WTC11 (cell line): Measurements from ENCODE around the gene GALNT18. TPM values are rescaled to one million over a fixed set of nuclear protein-coding genes. Genes with fewer than 3 reads are reported as not detected.

Experiments
- ATAC-seq: fragments of 200-7000 bp; cut with Tn5 transposase; 2 replicates; pipeline ENCODE4 v1.10.0; 2021; ENCODE audit warnings: mild to moderate bottlenecking, moderate library complexity
- CTCF ChIA-PET: fragments of 300-600 bp; sonication (Branson Sonifier 250); formaldehyde crosslinking; loops from one replicate; lab custom pipeline; 2021; ENCODE audit warnings: antibody characterized with exemption; lab: Charles Lee
- POLR2A ChIA-PET: fragments of 350-600 bp; sonication (Branson Sonifier 250); formaldehyde crosslinking; loops from one replicate; lab custom pipeline; 2021; ENCODE audit warnings: antibody characterized with exemption; lab: Charles Lee
- DNase-seq: peaks from one replicate; pipeline ENCODE4 v3.0.0; 2021; ENCODE audit warnings: low spot score
- H3K27ac Mint-ChIP-seq: 2 replicates; pipeline ENCODE4 v1.8.0; 2021; ENCODE audit warnings: mixed read lengths
- H3K27me3 Mint-ChIP-seq: 2 replicates; pipeline ENCODE4 v1.8.0; 2021; ENCODE audit warnings: low read depth, mild to moderate bottlenecking, moderate library complexity, mixed read lengths
- H3K36me3 Mint-ChIP-seq: 2 replicates; pipeline ENCODE4 v1.8.0; 2021; ENCODE audit warnings: mixed read lengths
- H3K4me1 Mint-ChIP-seq: 2 replicates; pipeline ENCODE4 v1.8.0; 2022; ENCODE audit warnings: mixed read lengths
- H3K4me3 Mint-ChIP-seq: 2 replicates; pipeline ENCODE4 v1.8.0; 2021; ENCODE audit warnings: mild to moderate bottlenecking, moderate library complexity, mixed read lengths
- H3K9me3 Mint-ChIP-seq: 2 replicates; pipeline ENCODE4 v1.8.0; 2021; ENCODE audit warnings: mixed read lengths
- AFF4 ChIP-seq: sonication (generic); formaldehyde crosslinking; IDR thresholded peaks from 2 replicates; pipeline ENCODE4 v1.8.1; 2023; ENCODE audit warnings: mild to moderate bottlenecking, missing genetic modification reagents, borderline replicate concordance
- ATF1 ChIP-seq: sonication (generic); formaldehyde crosslinking; IDR thresholded peaks from 2 replicates; pipeline ENCODE4 v1.8.1; 2023; ENCODE audit warnings: mild to moderate bottlenecking, moderate library complexity, missing genetic modification reagents
- ATF6 ChIP-seq: sonication (generic); formaldehyde crosslinking; IDR thresholded peaks from 2 replicates; pipeline ENCODE4 v1.8.1; 2023; ENCODE audit warnings: mild to moderate bottlenecking, missing genetic modification reagents
- CDX4 ChIP-seq: fragments of 250-450 bp; sonication (Bioruptor Pico); IDR thresholded peaks from 2 replicates; pipeline ENCODE4 v1.9.0; 2021; ENCODE audit warnings: moderate library complexity, mild to moderate bottlenecking, inconsistent platforms, borderline replicate concordance
- CREB1 ChIP-seq: sonication (generic); formaldehyde crosslinking; IDR thresholded peaks from 2 replicates; pipeline ENCODE4 v1.8.0; 2023; ENCODE audit warnings: mild to moderate bottlenecking, missing genetic modification reagents
- ELF4 ChIP-seq: sonication (generic); formaldehyde crosslinking; IDR thresholded peaks from 2 replicates; pipeline ENCODE4 v1.8.1; 2022; ENCODE audit warnings: low read depth, mild to moderate bottlenecking, moderate library complexity, missing genetic modification reagents
- ESRRA ChIP-seq: sonication (generic); formaldehyde crosslinking; IDR thresholded peaks from 2 replicates; pipeline ENCODE4 v1.8.1; 2022; ENCODE audit warnings: mild to moderate bottlenecking, missing genetic modification reagents, borderline replicate concordance
- ETV6 ChIP-seq: sonication (generic); formaldehyde crosslinking; IDR thresholded peaks from 2 replicates; pipeline ENCODE4 v1.8.1; 2022; ENCODE audit warnings: mild to moderate bottlenecking, missing genetic modification reagents
- GRHL2 ChIP-seq: fragments of 250-450 bp; sonication (Bioruptor Pico); IDR thresholded peaks from 2 replicates; pipeline ENCODE4 v1.8.0; 2022; ENCODE audit warnings: mild to moderate bottlenecking, moderate library complexity; ENCODE audit not compliant: insufficient replicate concordance, severe bottlenecking
- JAZF1 ChIP-seq: fragments of 250-450 bp; sonication (Bioruptor Pico); IDR thresholded peaks from 2 replicates; pipeline ENCODE4 v1.9.0; 2021; ENCODE audit warnings: moderate library complexity, mild to moderate bottlenecking, inconsistent platforms
- NFATC4 ChIP-seq: fragments of 250-450 bp; sonication (Bioruptor Pico); IDR thresholded peaks from 2 replicates; pipeline ENCODE4 v1.9.0; 2021; ENCODE audit warnings: mild to moderate bottlenecking
- PRDM15 ChIP-seq: sonication (generic); formaldehyde crosslinking; IDR thresholded peaks from 2 replicates; pipeline ENCODE4 v1.8.0; 2022; ENCODE audit warnings: missing genetic modification reagents
- RELA ChIP-seq: sonication (generic); formaldehyde crosslinking; IDR thresholded peaks from 2 replicates; pipeline ENCODE4 v1.8.1; 2022; ENCODE audit warnings: missing genetic modification reagents, mild to moderate bottlenecking, borderline replicate concordance
- TEAD4 ChIP-seq: sonication (generic); formaldehyde crosslinking; IDR thresholded peaks from 2 replicates; pipeline ENCODE4 v1.8.0; 2022; ENCODE audit warnings: mild to moderate bottlenecking, missing genetic modification reagents
- TP53 ChIP-seq: sonication (generic); formaldehyde crosslinking; IDR thresholded peaks from 2 replicates; pipeline ENCODE4 v1.8.1; 2023; ENCODE audit warnings: mild to moderate bottlenecking, missing genetic modification reagents
- ZNF121 ChIP-seq: sonication (generic); formaldehyde crosslinking; IDR thresholded peaks from 2 replicates; pipeline ENCODE4 v1.8.0; 2023; ENCODE audit warnings: missing genetic modification reagents
- ZNF138 ChIP-seq: sonication (generic); formaldehyde crosslinking; conservative IDR thresholded peaks from 2 replicates; pipeline ENCODE4 v1.8.1; 2022; ENCODE audit warnings: mild to moderate bottlenecking, moderate library complexity, missing genetic modification reagents
- ZNF219 ChIP-seq: sonication (generic); formaldehyde crosslinking; IDR thresholded peaks from 2 replicates; pipeline ENCODE4 v1.8.0; 2023; ENCODE audit warnings: missing genetic modification reagents, mild to moderate bottlenecking, borderline replicate concordance
- ZNF512 ChIP-seq: sonication (generic); formaldehyde crosslinking; IDR thresholded peaks from 2 replicates; pipeline ENCODE4 v1.8.1; 2022; ENCODE audit warnings: missing genetic modification reagents, borderline replicate concordance
- ZNF671 ChIP-seq: fragments of 250-450 bp; sonication (Bioruptor Pico); IDR thresholded peaks from 2 replicates; pipeline ENCODE4 v1.8.0; 2021; ENCODE audit warnings: mild to moderate bottlenecking
- total RNA-seq: library from RNA; stranded (reverse); gene quantifications from 3 replicates; pipeline ENCODE4 v1.2.3, GENCODE V29; 2021

GALNT18 gene
- total RNA-seq, 1 experiment from 2014 or later, result 5.0 TPM

GRCh38 chr11:11272254-11272653 is 349.6 kb downstream of the GALNT18 start:
- Mint-ChIP-seq H3K27ac (no peak overlapping the region), H3K9me3 (peaks cover 24% of the 10 kb centered on the region), H3K4me3 (no peak overlapping the region), H3K4me1 (peaks cover 3% of the 10 kb centered on the region; the same call in 1 of the 2 replicates), H3K36me3 (peaks cover 22% of the 10 kb centered on the region), H3K27me3 (no peaks in the 10 kb centered on the region; the same call in 1 of the 2 replicates)
- ChIA-PET CTCF (no interaction called here), POLR2A (no interaction called here)
- ATAC-seq (no peak), DNase-seq (no peak)
- no peak for TF ChIP-seq AFF4 (CRISPR knock-in tag)
- TF ChIP-seq TEAD4 (CRISPR knock-in tag), result no peak
- TF ChIP-seq ZNF512 (CRISPR knock-in tag), result no peak
- no peak for TF ChIP-seq ATF1 (CRISPR knock-in tag)
- no peak for TF ChIP-seq CDX4 (CRISPR knock-in tag)
- no peak for TF ChIP-seq ZNF121
- no peak for TF ChIP-seq ATF6 (CRISPR knock-in tag)
- TF ChIP-seq JAZF1 (CRISPR knock-in tag), result no peak
- TF ChIP-seq GRHL2 (CRISPR knock-in tag), result no peak
- TF ChIP-seq RELA, result no peak
- TF ChIP-seq ELF4 (CRISPR knock-in tag), result no peak
- no peak for TF ChIP-seq ETV6
- TF ChIP-seq NFATC4 (CRISPR knock-in tag), result no peak
- TF ChIP-seq ZNF219, result no peak
- TF ChIP-seq TP53, result no peak
- no peak for TF ChIP-seq ESRRA (CRISPR knock-in tag)
- TF ChIP-seq CREB1, result no peak
- no peak for TF ChIP-seq ZNF138
- TF ChIP-seq PRDM15, result no peak
- TF ChIP-seq ZNF671 (CRISPR knock-in tag), result no peak
